Spleen (tissue), 11 donors: ENCODE results near the gene TCERG1. TPM values are rescaled to one million over a fixed set of nuclear protein-coding genes. Genes with fewer than 3 reads are reported as not detected.
A peak's percentile ranks its signal among the peaks of the same experiment; 100 is the strongest.

Experiments used
- DNase-seq: peaks from one replicate; pipeline ENCODE4 v3.0.0-alpha.2; 2020
- H3K27ac ChIP-seq, 8 donors: fragments of 200-600 bp; sonication (generic) in 7 of 8; 1 replicate in 4 of 8; 2 replicates in 4 of 8; pipeline versions ENCODE4 v1.5.0 to v1.8.0; 2016 to 2021; ENCODE audit warnings: inconsistent platforms in 4 of 8, mild to moderate bottlenecking in 4 of 8, moderate library complexity in 1 of 8
- H3K27me3 ChIP-seq, 7 donors: fragments of 200-600 bp; sonication (generic) in 6 of 7; replicated peaks in 1 of 7; 1 replicate in 4 of 7; 2 replicates in 3 of 7; pipeline versions ENCODE4 v1.5.0 to v1.8.0; 2016 to 2021; ENCODE audit warnings: inconsistent platforms in 3 of 7, mild to moderate bottlenecking in 1 of 7
- H3K36me3 ChIP-seq, 6 donors: fragments of 200-600 bp; sonication (generic) in 5 of 6; 1 replicate in 4 of 6; 2 replicates in 2 of 6; pipeline versions ENCODE4 v1.5.0 to v1.8.0; 2016 to 2021; ENCODE audit warnings: inconsistent platforms in 2 of 6
- H3K4me1 ChIP-seq, 6 donors: fragments of 200-600 bp; sonication (generic) in 5 of 6; 1 replicate in 3 of 6; 2 replicates in 3 of 6; pipeline versions ENCODE4 v1.5.0 to v1.8.0; 2016 to 2021; ENCODE audit warnings: inconsistent platforms in 3 of 6
- H3K4me3 ChIP-seq, 8 donors: fragments of 200-600 bp; sonication (generic) in 7 of 8; 1 replicate in 4 of 8; 2 replicates in 4 of 8; pipeline versions ENCODE4 v1.5.0 to v1.8.0; 2016 to 2021; ENCODE audit warnings: inconsistent platforms in 4 of 8, mild to moderate bottlenecking in 4 of 8, moderate library complexity in 2 of 8
- H3K9me3 ChIP-seq, 8 donors: fragments of 200-600 bp; sonication (generic) in 7 of 8; 1 replicate in 4 of 8; 2 replicates in 4 of 8; pipeline versions ENCODE4 v1.5.0 to v1.8.0; 2016 to 2021; ENCODE audit warnings: inconsistent platforms in 4 of 8
- CTCF ChIP-seq, 11 experiments: fragments of 200-600 bp in 7 of 11; fragments of 450-650 bp in 4 of 11; sonication (generic) in 4 of 11; IDR thresholded peaks in 8 of 11; conservative IDR thresholded peaks in 3 of 11; 1 replicate in 7 of 11; 2 replicates in 4 of 11; pipeline versions ENCODE4 v1.4.0 to v1.8.0; 2016 to 2021; ENCODE audit warnings: antibody characterized with exemption in 11 of 11, inconsistent platforms in 4 of 11, mild to moderate bottlenecking in 1 of 11
- POLR2A ChIP-seq, 3 donors: fragments of 450-650 bp; IDR thresholded peaks; one replicate each; pipeline ENCODE4 v1.5.1; 2017; ENCODE audit warnings: antibody characterized with exemption in 3 of 3, mild to moderate bottlenecking in 1 of 3
- POLR2AphosphoS5 ChIP-seq, 3 donors: sonication (generic); formaldehyde crosslinking; IDR thresholded peaks; one replicate each; pipeline ENCODE4 v1.5.1; 2017; ENCODE audit warnings: antibody characterized with exemption in 3 of 3
- WGBS, 5 donors: extraction: QIAGEN DNeasy Blood & Tissue Kit in 3 of 5; methylation state at CpG; one replicate each; pipeline versions ENCODE4 v1.1.5 to v1.1.7; 2013 to 2018; 5-methylcytosine and 5-hydroxymethylcytosine counted together
- intact Hi-C: fragments of 100-400 bp; cut with DNase I; formaldehyde crosslinking; loops from one replicate; pipeline ENCODE4 v1.15.0; 2023; ENCODE audit warnings: low total_unique reads
- polyA plus RNA-seq, 3 donors: library from polyadenylated mRNA; stranded (reverse); fragments of 200-250 nt; gene quantifications; one replicate each; pipeline ENCODE4 v1.2.1, GENCODE V29; 2013
- total RNA-seq, 7 donors: library from RNA; depleted of rRNA in 3 of 7; stranded (reverse); fragments of >200 nt in 3 of 7; fragmentation: NEBNext Ultra II Directional in 4 of 7; extraction: Animal tissue kit (Norgen Biotek cat#: 25700) in 4 of 7; gene quantifications; one replicate each; pipeline versions ENCODE4 v1.1.0 to v1.2.1, GENCODE V29; 2016 to 2021
- donor health status: healthy with polysubstance abuse.
- donor health status: DM: no; HTN: no; CAD: no; lungs with moderate emphysema.
- donor health status: DM: no; HTN: no; CAD: no.
- donor health status: Bipolar disorder and iron deficiency.
- donor health status: healthy.
- donor health status: DM: no; HTN: no; CAD: no.
- donor health status: DM: yes; HTN: yes; CAD: no.

The TCERG1 gene
- total and polyA plus RNA-seq, 10 donors = 43.7 to 117 (median 75.4) TPM

GRCh38 chr5:146441896-146442295, 5.2 kb upstream of the TCERG1 start:
- no peak overlapping the region for H3K4me3 ChIP-seq
- no peak for TF ChIP-seq POLR2A (IDR thresholded peaks at IDR 0.05)
- TF ChIP-seq POLR2AphosphoS5 (IDR thresholded peaks at IDR 0.05) = no peak
- TF ChIP-seq CTCF (IDR thresholded peaks at IDR 0.05 in 8 of 11, conservative IDR thresholded peaks at IDR 0.05 in 3 of 11) = no peak
- 82 to 90% (median 86%) methylated on average over 2 of the region's 2 CpGs for WGBS, 5 donors
- no peaks in the 10 kb centered on the region for H3K9me3 ChIP-seq
- no peak overlapping the region for H3K27ac ChIP-seq
- intact Hi-C loops = no loop called here
- peaks cover 0 to 6% (median 4%) of the 10 kb centered on the region in 6 donors for H3K4me1 ChIP-seq
- H3K36me3 ChIP-seq = no peaks in the 10 kb centered on the region
- DNase-seq = no peak
- H3K27me3 ChIP-seq = peaks cover 0 to 16% (median 0%) of the 10 kb centered on the region in 7 donors

- Histone ChIP-seq H3K27me3 (no peaks in the 10 kb centered on the region), H3K36me3 (no peaks in the 10 kb centered on the region), H3K27ac (peak overlapping the region; percentile 45 to 95 (median 90)), H3K4me3 (peak overlapping the region; percentile 55 to 100 (median 97)), H3K4me1 (peaks cover 23 to 61% (median 48%) of the 10 kb centered on the region in 6 donors), H3K9me3 (no peaks in the 10 kb centered on the region)
- intact Hi-C loops = loop anchor here (2.0 kb wide), 1 partner anchor 265 kb away; the partner anchor contains the start of gene LARS1
- TF ChIP-seq CTCF (IDR thresholded peaks at IDR 0.05 in 8 of 11, conservative IDR thresholded peaks at IDR 0.05 in 3 of 11) (no peak), POLR2AphosphoS5 (IDR thresholded peaks at IDR 0.05) (no peak), POLR2A (IDR thresholded peaks at IDR 0.05) (no peak)
- DNase-seq = no peak
- 0 to 1% (median 0%) methylated on average over 20 of the region's 20 CpGs for WGBS, 5 donors
These were observed 724 bp downstream of the TCERG1 start for GRCh38 chr5:146447734-146448380.

GRCh38 chr5:146448783-146449519, 1.8 kb downstream of the TCERG1 start:
- intact Hi-C loops = no loop called here
- Histone ChIP-seq H3K4me3 (peak overlapping the region in 5 of 8 donors; percentile 93 to 100 (median 98)), H3K36me3 (no peaks in the 10 kb centered on the region), H3K27me3 (no peaks in the 10 kb centered on the region), H3K27ac (no peak overlapping the region), H3K4me1 (peaks cover 23 to 72% (median 51%) of the 10 kb centered on the region in 6 donors), H3K9me3 (no peaks in the 10 kb centered on the region)
- DNase-seq = no peak
- no peak for TF ChIP-seq POLR2A (IDR thresholded peaks at IDR 0.05)
- TF ChIP-seq CTCF (IDR thresholded peaks at IDR 0.05 in 8 of 11, conservative IDR thresholded peaks at IDR 0.05 in 3 of 11) = no peak
- no peak for TF ChIP-seq POLR2AphosphoS5 (IDR thresholded peaks at IDR 0.05)
- 71 to 85% (median 82%) methylated on average over 6 of the region's 6 CpGs for WGBS, 5 donors

- Histone ChIP-seq H3K4me1 (peaks cover 23 to 81% (median 55%) of the 10 kb centered on the region in 6 donors), H3K36me3 (peaks cover 0 to 8% (median 2%) of the 10 kb centered on the region in 6 donors), H3K9me3 (no peaks in the 10 kb centered on the region), H3K27me3 (no peaks in the 10 kb centered on the region), H3K4me3 (no peak overlapping the region), H3K27ac (no peak overlapping the region)
- TF ChIP-seq CTCF (IDR thresholded peaks at IDR 0.05 in 8 of 11, conservative IDR thresholded peaks at IDR 0.05 in 3 of 11) (no peak), POLR2A (IDR thresholded peaks at IDR 0.05) (no peak), POLR2AphosphoS5 (IDR thresholded peaks at IDR 0.05) (no peak)
- 63 to 85% (median 76%) methylated on average over 3 of the region's 3 CpGs for WGBS, 5 donors
- DNase-seq = no peak
- intact Hi-C loops = no loop called here
These were observed 2.9 kb downstream of the TCERG1 start for GRCh38 chr5:146450002-146450401.
